Esophagus squamous epithelium (tissue), 5 donors: ENCODE data around the gene SLC35E3. TPM values are rescaled to one million over a fixed set of nuclear protein-coding genes. Genes with fewer than 3 reads are reported as not detected.

Experiments used
- DNase-seq: peaks from one replicate; lab custom pipeline; 2025; lab: John Stamatoyannopoulos, UW
- H3K27ac ChIP-seq, 4 donors: fragments of 200-600 bp; sonication (generic); one replicate each; pipeline ENCODE4 v1.5.1; 2016 to 2019; ENCODE audit warnings: mild to moderate bottlenecking in 1 of 4
- H3K27me3 ChIP-seq, 4 donors: fragments of 200-600 bp; sonication (generic); 1 replicate in 3 of 4; 2 replicates in 1 of 4; pipeline versions ENCODE4 v1.5.1 to v1.6.0; 2017 to 2021; ENCODE audit warnings: antibody characterized with exemption in 1 of 4
- H3K36me3 ChIP-seq, 3 donors: fragments of 200-600 bp; sonication (generic); one replicate each; pipeline ENCODE4 v1.5.1; 2016 to 2019
- H3K4me1 ChIP-seq, 3 donors: fragments of 200-600 bp; sonication (generic); one replicate each; pipeline ENCODE4 v1.5.1; 2017 to 2019
- H3K4me3 ChIP-seq, 4 donors: fragments of 200-600 bp; sonication (generic); 1 replicate in 3 of 4; 2 replicates in 1 of 4; pipeline ENCODE4 v1.5.1; 2016 to 2019; ENCODE audit warnings: mild to moderate bottlenecking in 2 of 4, moderate library complexity in 1 of 4
- H3K9me3 ChIP-seq, 3 donors: fragments of 200-600 bp; sonication (generic); one replicate each; pipeline ENCODE4 v1.5.1; 2016 to 2019
- CTCF ChIP-seq, 6 experiments: fragments of 450-650 bp in 4 of 6; fragments of 200-600 bp in 2 of 6; sonication (generic) in 2 of 6; IDR thresholded peaks; one replicate each; pipeline ENCODE4 v1.5.1; 2016 to 2019; ENCODE audit warnings: antibody characterized with exemption in 6 of 6, mild to moderate bottlenecking in 4 of 6, moderate library complexity in 4 of 6
- POLR2A ChIP-seq, 4 donors: fragments of 450-650 bp; IDR thresholded peaks; one replicate each; pipeline ENCODE4 v1.6.1; 2017; ENCODE audit warnings: antibody characterized with exemption in 4 of 4, mild to moderate bottlenecking in 4 of 4, moderate library complexity in 3 of 4
- WGBS, 2 donors: methylation state at CpG; one replicate each; pipeline ENCODE4 v1.1.5; 2018; 5-methylcytosine and 5-hydroxymethylcytosine counted together
- intact Hi-C: fragments of 100-400 bp; cut with DNase I; formaldehyde crosslinking; loops from one replicate; pipeline ENCODE4 v1.15.0; 2022
- total RNA-seq, 4 donors: library from RNA; depleted of rRNA; stranded (reverse); fragments of >200 nt; gene quantifications; one replicate each; pipeline ENCODE4 v1.1.0, GENCODE V29; 2016
- donor health status: DM: yes; HTN: yes; CAD: no.

The SLC35E3 gene
- total RNA-seq, 4 donors from 2014 or later = 2.2 to 8.5 (median 4.6) TPM

GRCh38 chr12:68768431-68768939 is 22.5 kb downstream of the SLC35E3 start:
- intact Hi-C loops = no loop called here
- no peak overlapping the region for H3K27ac ChIP-seq
- peaks cover 0 to 36% (median 0%) of the 10 kb centered on the region in 3 donors for H3K36me3 ChIP-seq
- H3K4me3 ChIP-seq = no peak overlapping the region
- no peaks in the 10 kb centered on the region for H3K27me3 ChIP-seq
- H3K4me1 ChIP-seq = peaks cover 0 to 12% (median 3%) of the 10 kb centered on the region in 3 donors
- no peak for DNase-seq
- H3K9me3 ChIP-seq = no peaks in the 10 kb centered on the region
- TF ChIP-seq CTCF (IDR thresholded peaks at IDR 0.05) = no peak
- TF ChIP-seq POLR2A (IDR thresholded peaks at IDR 0.05) = no peak
- 83 to 84% methylated on average over 4 of the region's 4 CpGs for WGBS, 2 donors

GRCh38 chr12:68769941-68770340 is 24.0 kb downstream of the SLC35E3 start:
- TF ChIP-seq POLR2A (IDR thresholded peaks at IDR 0.05) = no peak
- no peak for TF ChIP-seq CTCF (IDR thresholded peaks at IDR 0.05)
- H3K36me3 ChIP-seq = peaks cover 0 to 21% (median 0%) of the 10 kb centered on the region in 3 donors
- H3K4me3 ChIP-seq = no peak overlapping the region
- no peak for DNase-seq
- intact Hi-C loops = no loop called here
- 75 to 100% methylated on average over 1 of the region's 1 CpG for WGBS, 2 donors
- H3K27me3 ChIP-seq = no peaks in the 10 kb centered on the region
- H3K9me3 ChIP-seq = no peaks in the 10 kb centered on the region
- no peak overlapping the region for H3K27ac ChIP-seq
- H3K4me1 ChIP-seq = no peaks in the 10 kb centered on the region

GRCh38 chr12:68771223-68771925 is 25.4 kb downstream of the SLC35E3 start:
- TF ChIP-seq CTCF (IDR thresholded peaks at IDR 0.05) (no peak), POLR2A (IDR thresholded peaks at IDR 0.05) (no peak)
- WGBS, 2 donors = 66 to 87% methylated on average over 5 of the region's 5 CpGs
- no peaks in the 10 kb centered on the region for H3K27me3 ChIP-seq
- no peak for DNase-seq
- H3K27ac ChIP-seq = no peak overlapping the region
- H3K4me3 ChIP-seq = no peak overlapping the region
- intact Hi-C loops = no loop called here
- no peaks in the 10 kb centered on the region for H3K9me3 ChIP-seq
- H3K4me1 ChIP-seq = no peaks in the 10 kb centered on the region
- H3K36me3 ChIP-seq = peaks cover 0 to 11% (median 0%) of the 10 kb centered on the region in 3 donors

GRCh38 chr12:68772714-68773113 is 26.7 kb downstream of the SLC35E3 start:
- Histone ChIP-seq H3K4me3 (no peak overlapping the region), H3K27ac (no peak overlapping the region), H3K4me1 (no peaks in the 10 kb centered on the region), H3K27me3 (no peaks in the 10 kb centered on the region), H3K9me3 (no peaks in the 10 kb centered on the region), H3K36me3 (no peaks in the 10 kb centered on the region)
- 69 to 72% methylated on average over 8 of the region's 8 CpGs for WGBS, 2 donors
- no peak for DNase-seq
- intact Hi-C loops = no loop called here
- TF ChIP-seq CTCF (IDR thresholded peaks at IDR 0.05) (no peak), POLR2A (IDR thresholded peaks at IDR 0.05) (no peak)

GRCh38 chr12:68773582-68773981 is 27.6 kb downstream of the SLC35E3 start:
- WGBS, 2 donors = 90 to 91% methylated on average over 5 of the region's 5 CpGs
- TF ChIP-seq CTCF (IDR thresholded peaks at IDR 0.05) = no peak
- no peak for TF ChIP-seq POLR2A (IDR thresholded peaks at IDR 0.05)

More at GRCh38 chr12:68773582-68773981, 27.6 kb downstream of the SLC35E3 start:
- Histone ChIP-seq H3K27me3 (no peaks in the 10 kb centered on the region), H3K9me3 (no peaks in the 10 kb centered on the region), H3K4me3 (no peak overlapping the region), H3K4me1 (no peaks in the 10 kb centered on the region), H3K27ac (no peak overlapping the region), H3K36me3 (no peaks in the 10 kb centered on the region)
- intact Hi-C loops = no loop called here
- DNase-seq = no peak
